Kasumi-1 (cell line): ENCODE data around the gene PKMYT1.

Experiments
- DNase-seq, 2 experiments: peaks; one replicate each; lab custom pipeline; 2025; lab: John Stamatoyannopoulos, UW

PKMYT1 gene

DNA sequence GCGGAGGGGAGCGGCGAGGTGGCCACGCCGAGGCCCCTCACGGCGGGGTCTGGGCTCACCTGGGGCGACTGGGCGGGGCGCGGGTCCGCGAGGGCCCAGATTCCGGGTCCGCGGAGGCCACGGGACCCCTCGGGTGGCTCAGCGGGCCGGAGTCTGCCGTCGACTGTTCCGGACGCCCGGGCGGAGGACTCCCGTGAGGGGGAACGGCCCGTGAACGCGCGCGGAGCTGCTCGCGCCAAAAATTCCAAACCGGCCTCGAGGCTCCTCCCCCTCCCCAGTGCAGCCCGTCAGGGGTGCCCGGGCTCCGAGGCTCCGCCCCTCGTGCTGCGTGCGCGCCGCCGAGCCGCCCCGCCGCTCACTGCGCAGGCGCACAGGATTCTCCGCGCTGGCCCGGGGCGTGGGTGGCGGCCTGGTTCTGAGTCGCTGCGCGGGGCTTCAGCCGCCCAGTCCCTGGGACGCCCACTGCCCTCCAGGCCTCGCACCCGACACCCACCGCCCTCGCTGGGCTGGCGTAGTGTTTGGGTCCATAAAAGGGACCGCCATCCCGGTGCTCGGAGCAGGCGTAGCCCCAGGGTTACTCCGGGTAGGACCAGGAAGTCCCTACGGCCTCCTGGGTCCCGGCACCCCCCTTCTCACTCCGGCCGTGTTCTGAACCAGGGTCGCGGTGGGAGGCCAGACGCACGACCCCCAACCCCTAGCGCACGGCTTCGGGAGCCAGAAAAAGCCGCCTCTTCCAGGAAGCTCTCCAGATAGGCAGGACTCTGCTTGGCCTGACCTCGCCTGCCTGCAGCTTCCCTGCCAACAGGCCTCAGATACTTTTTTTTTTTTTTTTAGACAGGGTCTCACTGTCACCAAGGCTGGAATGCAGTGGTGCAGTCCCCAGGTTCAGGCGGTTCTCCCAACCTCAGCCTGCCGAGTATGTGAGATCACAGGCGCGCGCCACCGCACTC, at the start of gene PKMYT1:
Gene PKMYT1 (minus strand): TSS at position 220 of the 950 bp plus-strand sequence. CDS start 789 bp downstream, outside the sequence.
- DNase-seq = peak; percentile 35

DNA sequence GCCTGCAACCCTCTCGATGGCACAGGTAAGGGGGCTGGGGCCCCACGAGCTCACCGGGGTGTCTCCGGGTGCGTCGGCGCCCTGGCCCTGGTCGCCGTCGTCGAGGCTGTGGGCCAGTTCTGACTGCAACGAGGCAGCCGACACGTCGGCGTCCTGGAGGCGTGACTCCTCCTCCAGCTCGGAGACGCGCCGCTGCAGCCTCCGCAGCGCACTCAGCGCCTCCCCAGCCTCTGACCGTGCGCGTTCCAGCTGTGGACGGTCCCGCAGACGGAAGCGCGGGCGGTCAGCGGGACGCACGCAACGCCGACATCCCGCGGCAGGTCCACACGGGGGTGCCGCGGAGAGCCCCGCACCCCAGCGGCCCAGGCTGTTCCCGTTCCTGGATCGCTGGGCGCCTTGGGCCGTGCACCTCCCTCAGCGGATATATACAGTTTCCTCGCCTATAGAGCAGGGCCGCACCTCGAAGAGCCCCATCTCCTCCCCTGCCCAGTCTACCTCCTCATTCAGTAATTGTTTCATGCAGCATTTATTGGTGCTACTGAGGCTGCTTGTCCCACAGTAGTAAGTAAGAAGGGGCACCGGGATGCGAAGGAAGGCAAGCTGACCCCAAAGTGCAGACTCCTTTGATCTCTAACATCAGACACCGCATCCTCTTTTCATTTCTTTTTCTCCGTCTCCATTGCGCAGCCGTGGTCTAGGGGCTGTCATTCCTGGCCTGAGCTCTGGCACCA, 49.4 kb upstream of the PKMYT1 start:
- DNase-seq = no peak

DNA sequence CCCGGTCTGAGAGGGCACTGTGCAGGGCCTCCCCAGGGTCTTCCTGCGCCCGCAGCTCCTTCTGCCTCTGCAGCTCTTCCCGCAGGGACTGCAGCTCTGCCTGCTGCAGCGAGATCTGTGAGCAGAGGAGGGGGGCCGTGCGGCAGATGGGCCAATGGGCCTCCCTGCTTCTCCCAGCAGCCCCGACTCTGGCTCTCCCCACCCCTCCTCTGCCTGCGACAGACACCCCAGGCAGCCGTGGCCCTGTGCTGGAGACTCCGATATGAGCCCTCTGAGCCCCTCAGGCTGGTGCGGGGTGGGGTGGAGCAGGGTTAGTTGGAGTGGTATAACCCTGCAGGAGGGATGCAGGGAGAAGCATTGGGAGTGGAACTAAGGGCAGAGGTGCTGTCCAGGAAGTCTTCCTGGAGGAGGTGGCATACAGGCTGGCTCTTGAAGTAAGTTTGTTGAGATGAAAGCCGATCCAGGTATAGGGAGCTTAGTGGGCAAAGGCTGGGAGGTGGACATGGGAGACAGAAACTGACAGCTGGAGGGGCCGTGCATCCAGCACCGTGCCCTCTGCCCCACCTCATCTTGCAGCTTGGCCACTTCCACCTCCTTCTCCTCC, 48.6 kb upstream of the PKMYT1 start:
- no peak for DNase-seq

DNA sequence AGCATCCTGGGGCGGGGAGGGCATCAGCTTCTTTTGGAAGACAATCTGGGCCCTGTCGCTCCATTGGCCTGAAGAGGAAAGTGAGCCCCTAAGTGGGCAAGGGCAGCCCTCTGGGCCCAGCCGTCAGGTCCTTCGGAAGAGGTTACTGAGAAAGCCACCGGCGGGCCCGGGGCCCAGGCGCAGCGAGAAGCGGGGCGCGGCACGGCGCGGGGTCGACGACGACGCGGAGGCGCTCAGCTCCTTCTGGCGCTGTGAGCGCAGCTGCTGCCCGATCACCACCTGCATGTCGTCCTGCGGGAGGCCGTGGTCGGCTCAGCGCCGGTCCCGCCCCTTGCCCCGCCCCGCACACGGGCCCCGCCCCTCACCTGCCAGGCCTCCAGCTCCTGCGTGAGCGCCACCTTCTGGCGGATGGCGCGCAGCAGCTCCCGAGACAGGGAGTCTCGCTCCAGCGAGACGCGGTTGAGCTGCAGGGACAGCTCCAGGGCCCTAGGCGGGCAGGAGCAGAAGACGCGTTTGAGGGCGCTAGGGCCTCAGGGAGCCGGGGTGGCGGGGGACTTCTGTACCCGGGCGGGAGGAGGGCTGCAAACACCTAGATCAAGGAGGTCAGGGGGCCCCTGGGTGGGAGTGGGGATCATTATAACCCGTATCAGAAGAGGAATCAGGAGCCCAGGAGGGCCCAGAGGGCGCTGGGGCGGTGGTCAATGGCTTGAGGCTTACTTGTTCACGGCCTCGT, 47.9 kb upstream of the PKMYT1 start:
- peak; percentile 37 to 39 for DNase-seq

DNA sequence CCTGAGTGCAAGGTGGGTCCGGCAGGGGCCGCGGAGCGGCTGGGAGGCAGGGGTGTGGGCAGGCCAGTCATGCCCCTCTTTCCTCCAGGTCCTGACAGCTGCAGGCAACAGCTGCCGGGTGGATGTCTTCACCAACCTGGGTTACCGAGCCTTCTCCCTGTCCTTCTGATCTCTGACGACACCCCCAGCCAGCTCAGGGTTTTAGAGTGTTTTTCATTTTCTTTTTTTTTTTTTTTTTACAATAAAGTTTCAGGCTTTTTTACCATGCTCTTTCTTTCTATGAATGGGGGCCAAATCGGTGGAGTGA, 47.2 kb upstream of the PKMYT1 start:
- no peak for DNase-seq

DNA sequence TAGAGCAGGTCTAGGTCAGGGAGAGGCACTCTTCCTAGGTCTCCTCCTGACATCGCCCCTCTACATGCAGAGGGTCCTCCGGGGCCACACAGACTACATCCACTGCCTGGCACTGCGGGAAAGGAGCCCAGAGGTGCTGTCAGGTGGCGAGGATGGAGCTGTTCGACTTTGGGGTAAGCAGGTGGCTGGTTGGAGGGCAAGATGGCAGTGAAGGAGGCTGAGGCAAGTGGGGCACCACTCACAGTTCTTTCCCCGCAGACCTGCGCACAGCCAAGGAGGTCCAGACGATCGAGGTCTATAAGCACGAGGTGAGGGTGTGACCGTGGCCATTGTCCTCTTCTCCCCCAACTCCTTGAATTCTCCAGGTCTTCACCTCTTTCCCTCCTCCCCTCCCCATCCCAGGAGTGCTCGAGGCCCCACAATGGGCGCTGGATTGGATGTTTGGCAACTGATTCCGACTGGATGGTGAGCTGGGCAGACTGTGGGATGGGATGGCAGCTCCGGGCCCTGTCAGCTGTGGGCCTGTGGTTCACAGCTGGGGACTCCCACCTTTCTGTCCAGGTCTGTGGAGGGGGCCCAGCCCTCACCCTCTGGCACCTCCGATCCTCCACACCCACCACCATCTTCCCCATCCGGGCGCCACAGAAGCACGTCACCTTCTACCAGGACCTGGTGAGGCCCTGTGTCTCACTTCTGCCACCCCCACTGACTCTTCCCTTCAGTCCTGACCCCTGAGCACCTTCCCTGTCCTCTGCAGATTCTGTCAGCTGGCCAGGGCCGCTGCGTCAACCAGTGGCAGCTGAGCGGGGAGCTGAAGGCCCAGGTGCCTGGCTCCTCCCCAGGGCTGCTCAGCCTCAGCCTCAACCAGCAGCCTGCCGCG, 46.6 kb upstream of the PKMYT1 start:
- no peak for DNase-seq

DNA sequence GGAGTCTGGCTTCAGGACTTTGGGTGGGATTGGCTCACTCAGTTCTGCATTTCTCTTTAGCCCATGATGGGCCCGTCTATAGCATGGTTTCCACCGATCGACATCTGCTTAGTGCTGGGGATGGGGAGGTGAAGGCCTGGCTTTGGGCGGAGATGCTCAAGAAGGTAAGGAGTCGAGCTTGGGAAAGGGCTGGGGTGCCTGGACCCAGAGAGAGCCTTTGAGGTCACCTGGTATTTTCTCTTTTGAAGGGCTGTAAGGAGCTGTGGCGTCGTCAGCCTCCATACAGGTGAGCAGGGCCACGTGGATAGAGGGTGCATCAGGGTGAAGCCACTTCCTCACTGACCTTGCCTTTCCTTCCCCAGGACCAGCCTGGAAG, 45.7 kb upstream of the PKMYT1 start:
- no peak for DNase-seq

DNA sequence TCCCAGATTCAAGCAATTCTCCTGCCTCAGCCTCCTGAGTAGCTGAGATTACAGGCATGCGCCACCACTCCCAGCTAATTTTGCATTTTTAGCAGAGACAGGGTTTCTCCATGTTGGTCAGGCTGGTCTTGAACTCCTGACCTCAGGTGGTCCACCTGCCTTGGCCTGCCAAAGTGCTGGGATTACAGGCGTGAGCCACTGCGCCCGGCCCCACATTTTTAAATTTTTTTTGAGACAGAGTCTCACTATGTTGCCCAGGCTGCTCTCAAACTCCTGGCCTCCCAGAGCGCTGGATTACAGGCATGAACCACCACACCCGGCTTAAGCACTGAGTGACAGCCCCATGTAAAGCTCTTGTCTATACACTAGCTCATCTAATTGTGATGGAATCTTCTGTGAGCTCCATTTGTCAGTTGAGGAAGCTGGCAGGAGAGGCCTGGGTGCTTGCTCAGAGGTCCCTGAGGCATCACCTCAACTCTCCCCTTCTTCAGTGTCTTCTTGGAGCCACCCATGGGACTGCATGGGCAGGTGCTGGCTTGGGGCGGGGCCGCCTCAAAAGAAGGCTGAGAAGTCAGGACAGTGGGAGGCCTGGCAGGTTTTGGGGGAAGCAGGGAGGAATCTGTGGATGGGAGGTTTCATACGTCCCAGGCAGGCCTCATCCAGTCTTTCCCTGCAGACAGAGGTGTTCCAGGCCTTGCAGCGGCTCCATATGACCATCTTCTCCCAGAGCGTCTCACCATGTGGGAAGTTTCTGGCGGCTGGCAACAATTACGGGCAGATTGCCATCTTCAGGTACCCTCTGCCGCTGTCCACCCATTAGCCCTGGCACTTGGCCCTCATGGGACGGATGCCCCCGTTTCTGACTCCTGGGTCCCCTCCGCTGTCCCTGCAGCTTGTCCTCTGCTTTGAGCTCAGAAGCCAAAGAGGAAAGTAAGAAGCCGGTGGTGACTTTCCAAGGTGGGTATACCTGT, 45.1 kb upstream of the PKMYT1 start:
- no peak for DNase-seq

DNA sequence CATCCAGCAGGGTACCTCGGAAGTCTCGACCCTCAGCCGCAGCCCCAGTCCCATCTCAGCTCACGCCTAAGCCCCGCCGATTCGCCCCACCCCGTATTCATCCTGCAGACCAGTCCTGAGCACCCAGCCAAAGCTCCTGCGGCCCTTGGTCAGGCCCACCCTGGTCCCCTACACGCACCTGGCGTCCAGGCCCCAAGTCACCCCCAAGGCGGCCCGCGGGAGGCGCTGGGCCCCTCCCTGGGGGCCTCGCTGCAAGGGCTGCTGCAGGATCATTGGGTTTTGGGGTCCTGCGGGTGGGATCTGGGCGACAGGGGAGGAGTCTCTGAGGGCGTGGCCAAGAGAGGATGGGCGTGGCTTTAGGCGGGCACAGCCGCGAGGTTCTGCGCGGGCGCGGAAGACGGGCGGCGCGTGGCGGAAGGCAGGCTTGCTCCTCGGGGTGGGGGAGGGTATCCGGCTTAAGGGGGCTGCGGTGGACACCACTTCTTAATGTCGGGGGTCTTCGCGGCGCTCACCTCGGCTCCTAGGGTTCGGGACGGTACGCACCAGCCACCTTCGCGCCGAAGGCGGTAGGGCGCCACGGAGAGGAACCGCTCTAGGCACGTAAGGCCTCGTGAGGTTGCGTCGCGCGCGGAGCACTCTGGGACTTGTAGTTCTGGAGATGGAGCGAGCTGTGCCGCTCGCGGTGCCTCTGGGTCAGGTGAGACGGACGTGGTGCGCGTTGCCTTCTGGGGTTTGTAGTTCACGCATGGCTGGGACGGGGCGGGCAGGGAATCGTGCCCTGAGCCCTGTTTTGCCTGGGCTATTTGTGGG, 43.6 kb upstream of the PKMYT1 start, which contains the start of the genes HCFC1R1 and THOC6:
Gene HCFC1R1 (minus strand): TSS at position 274 of the 810 bp plus-strand sequence. CDS start 1 bp downstream, at position 273.
Gene THOC6 (plus strand): TSS at position 367 of the 810 bp plus-strand sequence. CDS start 292 bp downstream, at position 659.
- DNase-seq = peak; percentile 84 to 89

DNA sequence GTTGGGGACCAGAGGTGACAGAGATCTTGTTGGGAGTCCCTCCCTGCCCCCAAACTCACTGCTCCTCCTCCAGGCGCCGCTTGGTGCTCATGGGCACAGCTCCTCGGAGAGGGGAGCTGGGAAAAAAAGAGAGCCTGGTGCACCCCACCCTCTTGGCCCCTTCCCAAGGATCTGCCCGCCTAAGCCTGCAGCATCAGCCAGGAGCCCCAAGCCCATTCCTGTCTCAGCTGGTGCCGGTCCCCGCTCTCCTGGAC, 43.1 kb upstream of the PKMYT1 start:
- no peak for DNase-seq

DNA sequence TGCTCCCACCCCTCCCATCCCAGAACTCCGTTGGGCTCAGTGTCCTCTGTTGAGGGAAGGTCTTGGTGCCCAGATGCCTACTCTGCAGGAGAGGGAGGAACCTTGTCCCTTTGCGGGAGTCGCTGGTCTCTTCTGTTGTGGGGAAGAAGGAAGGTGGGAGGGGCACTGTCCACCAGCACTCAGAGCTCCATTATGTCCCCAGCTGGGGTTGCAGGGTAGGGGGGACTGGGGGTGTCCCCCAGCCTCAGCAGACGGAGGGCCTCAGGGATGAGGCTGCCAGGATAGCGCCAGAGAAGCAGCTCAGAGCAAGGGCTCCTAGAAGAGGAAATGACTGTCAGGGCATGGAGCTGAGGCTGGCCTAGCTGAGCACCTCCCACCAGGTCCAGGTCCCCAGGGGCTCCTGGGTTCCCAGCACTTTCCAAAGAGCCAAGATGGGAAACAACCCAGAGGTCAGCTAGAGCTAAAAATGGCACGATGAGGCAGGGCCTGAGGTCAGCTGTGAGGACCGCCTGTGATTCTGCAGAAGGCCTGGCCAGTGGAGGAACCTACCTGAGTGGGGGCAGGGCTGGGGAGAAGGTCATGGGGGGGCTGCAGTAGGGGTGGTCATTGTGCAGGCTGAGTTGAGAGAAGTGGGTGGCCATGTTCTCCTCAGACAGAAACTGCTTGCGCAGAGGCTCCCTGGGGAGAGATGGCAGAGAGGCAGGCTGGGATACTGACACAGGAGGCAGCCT, 42.6 kb upstream of the PKMYT1 start:
- peak in 1 of 2 experiments; percentile 3 for DNase-seq

DNA sequence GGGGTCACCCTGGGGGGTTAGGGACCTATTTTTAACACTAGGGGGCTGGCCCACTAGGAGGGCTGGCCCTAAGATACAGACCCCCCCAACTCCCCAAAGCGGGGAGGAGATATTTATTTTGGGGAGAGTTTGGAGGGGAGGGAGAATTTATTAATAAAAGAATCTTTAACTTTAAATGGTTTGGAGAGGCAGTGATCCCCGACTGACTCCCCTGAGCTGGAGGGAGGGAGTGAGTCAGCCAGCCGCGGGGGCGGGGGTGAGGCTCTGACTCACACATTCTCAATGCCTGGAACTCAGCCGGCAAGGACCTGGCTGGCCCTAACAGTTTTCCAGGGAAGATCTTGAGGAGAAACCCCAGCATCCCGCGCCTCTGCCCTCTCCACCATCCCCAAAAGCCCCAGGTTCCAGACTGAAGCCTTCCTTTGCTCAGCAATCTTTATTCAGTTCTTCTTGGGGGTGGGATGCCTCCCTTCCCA, 42.0 kb upstream of the PKMYT1 start:
- peak; percentile 16 to 28 for DNase-seq

DNA sequence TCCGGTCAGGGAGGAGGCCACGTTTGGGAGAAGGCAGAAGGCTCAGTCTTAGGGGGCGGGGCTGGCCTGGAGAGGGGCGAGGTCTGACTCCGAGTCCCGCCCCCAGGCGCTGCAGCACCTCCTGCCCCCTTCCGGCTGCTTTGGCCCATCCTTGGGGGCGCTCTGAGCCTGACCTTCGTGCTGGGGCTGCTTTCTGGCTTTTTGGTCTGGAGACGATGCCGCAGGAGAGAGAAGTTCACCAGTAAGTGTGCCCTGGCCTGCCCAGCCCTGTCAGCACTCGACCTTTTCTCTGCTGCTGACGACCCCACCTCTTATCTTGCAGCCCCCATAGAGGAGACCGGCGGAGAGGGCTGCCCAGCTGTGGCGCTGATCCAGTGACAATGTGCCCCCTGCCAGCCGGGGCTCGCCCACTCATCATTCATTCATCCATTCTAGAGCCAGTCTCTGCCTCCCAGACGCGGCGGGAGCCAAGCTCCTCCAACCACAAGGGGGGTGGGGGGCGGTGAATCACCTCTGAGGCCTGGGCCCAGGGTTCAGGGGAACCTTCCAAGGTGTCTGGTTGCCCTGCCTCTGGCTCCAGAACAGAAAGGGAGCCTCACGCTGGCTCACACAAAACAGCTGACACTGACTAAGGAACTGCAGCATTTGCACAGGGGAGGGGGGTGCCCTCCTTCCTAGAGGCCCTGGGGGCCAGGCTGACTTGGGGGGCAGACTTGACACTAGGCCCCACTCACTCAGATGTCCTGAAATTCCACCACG, 41.4 kb upstream of the PKMYT1 start:
- peak; percentile 38 to 43 for DNase-seq

DNA sequence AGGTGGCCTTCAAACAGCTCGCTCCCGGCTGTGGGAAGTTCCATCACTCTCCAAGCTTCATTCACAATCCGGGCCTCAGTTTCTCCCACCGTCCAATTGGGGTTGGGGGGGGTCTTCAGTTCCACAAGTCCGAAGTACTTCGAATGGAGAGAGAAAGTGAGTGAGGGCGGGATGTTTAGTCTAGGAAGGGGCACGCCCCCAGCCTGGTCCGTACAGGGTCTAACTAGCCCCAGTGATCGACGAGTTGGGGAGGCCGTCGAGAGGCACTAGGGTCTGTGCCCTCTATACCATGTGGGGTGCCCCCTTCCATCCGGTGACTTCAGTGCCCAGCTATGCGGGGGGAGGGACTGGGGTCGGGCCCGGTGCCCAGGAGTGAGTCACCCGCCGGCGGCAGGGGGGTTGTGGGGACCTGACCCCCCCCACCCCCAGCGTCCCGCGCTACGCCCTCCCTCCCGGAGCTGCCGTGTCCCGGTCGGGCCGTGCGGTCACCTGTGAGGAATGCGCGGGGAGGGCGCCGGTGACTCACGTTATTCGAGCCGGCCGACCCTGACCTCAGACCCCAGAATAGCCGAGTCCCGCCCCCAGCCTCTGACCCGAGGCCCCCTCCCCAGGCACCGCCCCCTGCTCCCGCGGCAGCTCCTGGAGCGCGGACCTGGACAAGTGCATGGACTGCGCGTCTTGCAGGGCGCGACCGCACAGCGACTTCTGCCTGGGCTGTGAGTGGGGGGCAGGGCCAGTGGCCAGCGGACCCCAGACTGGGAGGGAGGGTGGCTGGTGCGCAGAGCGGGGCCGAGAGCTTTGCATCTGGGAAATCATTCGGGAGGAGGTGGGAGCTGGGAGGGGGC, 40.6 kb upstream of the PKMYT1 start:
- peak in 1 of 2 experiments; percentile 26 for DNase-seq

DNA sequence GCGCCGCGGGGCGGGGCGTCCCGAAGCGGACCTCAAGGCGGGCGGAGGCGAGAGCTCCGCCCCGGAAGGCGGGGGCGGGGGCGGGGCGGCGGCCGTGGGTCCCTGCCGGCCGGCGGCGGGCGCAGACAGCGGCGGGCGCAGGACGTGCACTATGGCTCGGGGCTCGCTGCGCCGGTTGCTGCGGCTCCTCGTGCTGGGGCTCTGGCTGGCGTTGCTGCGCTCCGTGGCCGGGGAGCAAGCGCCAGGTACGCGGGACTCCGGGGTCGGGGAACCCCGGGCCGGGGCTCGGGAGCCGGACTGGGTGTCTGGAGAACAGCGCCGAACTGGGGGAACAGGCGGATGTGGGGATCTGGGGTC, 40.0 kb upstream of the PKMYT1 start, which contains the start of gene TNFRSF12A:
Gene TNFRSF12A (plus strand): TSS at position 122 of the 357 bp plus-strand sequence. CDS start 30 bp downstream, at position 152.
- peak; percentile 37 to 39 for DNase-seq

DNA sequence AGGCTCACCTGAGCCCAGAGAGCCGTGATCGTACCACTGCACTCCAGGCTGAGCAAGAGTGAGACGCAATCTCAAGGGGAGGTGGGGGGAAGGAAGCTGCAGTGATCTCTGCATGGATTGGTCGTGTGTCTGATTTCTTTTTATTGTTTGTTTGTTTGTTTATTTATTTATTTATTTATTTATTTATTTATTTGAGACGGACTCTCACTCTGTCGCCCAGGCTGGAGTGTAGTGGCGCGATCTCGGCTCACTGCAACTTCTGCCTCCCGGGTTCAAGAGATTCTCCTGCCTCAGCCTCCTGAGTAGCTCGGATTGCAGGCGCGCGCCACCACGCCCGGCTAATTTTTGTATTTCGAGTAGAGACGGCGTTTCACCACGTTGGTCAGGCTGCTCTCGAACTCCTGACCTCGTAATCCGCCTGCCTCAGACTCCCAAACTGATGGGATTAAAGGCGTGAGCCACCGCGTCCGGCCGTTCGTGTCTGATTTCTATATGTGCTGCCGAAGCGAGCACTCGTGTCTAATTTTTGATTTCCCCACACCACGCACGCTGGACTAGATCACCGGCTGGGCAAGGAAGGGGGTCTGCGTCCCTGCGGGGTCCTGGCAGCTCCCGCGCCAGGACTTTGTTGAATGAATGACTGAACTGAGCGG, 39.5 kb upstream of the PKMYT1 start:
- no peak for DNase-seq
